Astrocyte (in vitro differentiated cells and primary cell): ENCODE data around the gene SPACA4. TPM values are rescaled to one million over a fixed set of nuclear protein-coding genes. Genes with fewer than 3 reads are reported as not detected.

Experiments used
- DNase-seq: peaks from one replicate; pipeline ENCODE4 v3.0.0-alpha.2; 2010; ENCODE audit warnings: low read depth
- FAIRE-seq: peaks from 2 replicates; lab custom pipeline; 2011; peaks lifted over from hg19 to GRCh38; lab: Jason Lieb, UNC
- H2AFZ ChIP-seq: 2 replicates; pipeline ENCODE4 v1.6.0; 2012; ENCODE audit warnings: low read depth, low read length, inconsistent platforms
- H3K27ac ChIP-seq: 2 replicates; pipeline ENCODE4 v1.5.1; 2011; ENCODE audit warnings: low read depth, low read length, inconsistent platforms
- H3K27me3 ChIP-seq: 2 replicates; pipeline ENCODE4 v1.6.0; 2011; ENCODE audit warnings: low read length, inconsistent platforms; ENCODE audit not compliant: insufficient read depth
- H3K36me3 ChIP-seq: 2 replicates; pipeline ENCODE4 v1.5.1; 2011; ENCODE audit warnings: low read length, inconsistent platforms; ENCODE audit not compliant: insufficient read depth
- H3K4me1 ChIP-seq: 2 replicates; pipeline ENCODE4 v1.5.1; 2011; ENCODE audit warnings: low read length, inconsistent platforms; ENCODE audit not compliant: insufficient read depth
- H3K4me2 ChIP-seq: 2 replicates; pipeline ENCODE4 v1.6.0; 2012; ENCODE audit warnings: low read length, inconsistent platforms
- H3K4me3 ChIP-seq: 2 replicates; pipeline ENCODE4 v1.5.1; 2011; ENCODE audit warnings: low read depth, mild to moderate bottlenecking, low read length, inconsistent platforms; ENCODE audit not compliant: insufficient read depth
- H3K79me2 ChIP-seq: 2 replicates; pipeline ENCODE4 v1.6.0; 2012; ENCODE audit warnings: mild to moderate bottlenecking, low read length, inconsistent platforms; ENCODE audit not compliant: insufficient read depth
- H3K9ac ChIP-seq: 2 replicates; pipeline ENCODE4 v1.6.0; 2012; ENCODE audit warnings: mild to moderate bottlenecking, low read length, inconsistent platforms
- H3K9me3 ChIP-seq: 2 replicates; pipeline ENCODE4 v1.5.1; 2012; ENCODE audit warnings: low read depth, mild to moderate bottlenecking, low read length, inconsistent platforms; ENCODE audit not compliant: insufficient read depth
- H4K20me1 ChIP-seq: 2 replicates; pipeline ENCODE4 v1.6.0; 2012; ENCODE audit warnings: low read length, inconsistent platforms; ENCODE audit not compliant: insufficient read depth
- H3K27ac Mint-ChIP-seq: one replicate; pipeline ENCODE4 v1.8.0; 2021; ENCODE audit warnings: mild to moderate bottlenecking, mixed read lengths; ENCODE audit not compliant: unreplicated experiment
- H3K27me3 Mint-ChIP-seq: one replicate; pipeline ENCODE4 v1.8.0; 2021; ENCODE audit warnings: low read depth, mixed read lengths; ENCODE audit not compliant: unreplicated experiment
- H3K36me3 Mint-ChIP-seq: one replicate; pipeline ENCODE4 v1.8.0; 2021; ENCODE audit warnings: low read depth, mixed read lengths; ENCODE audit not compliant: unreplicated experiment
- H3K4me1 Mint-ChIP-seq: one replicate; pipeline ENCODE4 v1.8.0; 2021; ENCODE audit warnings: low read depth, mixed read lengths; ENCODE audit not compliant: unreplicated experiment
- H3K4me3 Mint-ChIP-seq: one replicate; pipeline ENCODE4 v1.8.0; 2021; ENCODE audit warnings: mild to moderate bottlenecking, moderate library complexity, mixed read lengths; ENCODE audit not compliant: unreplicated experiment
- H3K9me3 Mint-ChIP-seq: one replicate; pipeline ENCODE4 v1.8.0; 2021; ENCODE audit warnings: mild to moderate bottlenecking, mixed read lengths; ENCODE audit not compliant: unreplicated experiment
- CTCF ChIP-seq: IDR thresholded peaks from 2 replicates; pipeline ENCODE4 v1.5.1; 2011; ENCODE audit warnings: low read depth, mild to moderate bottlenecking, inconsistent platforms, low read length, moderate library complexity; ENCODE audit not compliant: insufficient read depth
- EZH2 ChIP-seq: IDR thresholded peaks from 2 replicates; pipeline ENCODE4 v1.6.1; 2012; ENCODE audit warnings: mild to moderate bottlenecking, low read length, inconsistent platforms; ENCODE audit not compliant: insufficient read depth
- total RNA-seq: library from RNA; stranded (reverse); gene quantifications from 2 replicates; pipeline ENCODE4 v1.2.1, GENCODE V29; 2021

Gene SPACA4
- total RNA-seq, 1 donor from 2014 or later, result not detected

- peak within 1 kb of the TSS; percentile 66 for H3K27ac Mint-ChIP-seq
- H3K4me1 ChIP-seq, result peaks cover 19% of the 10 kb centered on the region
- no peaks in the 10 kb centered on the region for H3K9me3 ChIP-seq
- no peaks in the 10 kb centered on the region for H4K20me1 ChIP-seq
- no peak within 1 kb of the TSS for H3K27ac ChIP-seq
- peak; percentile 36 for TF ChIP-seq CTCF
- no peak for TF ChIP-seq EZH2
- H3K27me3 Mint-ChIP-seq, result peaks cover 2% of the 10 kb centered on the region
- H3K36me3 ChIP-seq, result no peaks in the 10 kb centered on the region
- H3K4me2 ChIP-seq, result peak within 1 kb of the TSS; percentile 98
- H3K36me3 Mint-ChIP-seq, result peaks cover 2% of the 10 kb centered on the region
- H3K9me3 Mint-ChIP-seq, result no peaks in the 10 kb centered on the region
- H3K79me2 ChIP-seq, result no peaks in the 10 kb centered on the region
- FAIRE-seq (no peak), DNase-seq (no peak)
- peaks cover 4% of the 10 kb centered on the region for H3K4me1 Mint-ChIP-seq
- H3K9ac ChIP-seq, result peak within 1 kb of the TSS; percentile 74
- no peaks in the 10 kb centered on the region for H3K27me3 ChIP-seq
- peak within 1 kb of the TSS; percentile 32 for H3K4me3 ChIP-seq
- H2AFZ ChIP-seq, result peak within 1 kb of the TSS; percentile 86
- peak within 1 kb of the TSS; percentile 85 for H3K4me3 Mint-ChIP-seq
Observed at GRCh38 chr19:48646001-48646721, 39.6 kb downstream of the SPACA4 start, which contains the start of gene CA11. Gene CA11 (minus strand): TSS chr19:48646187. CDS start chr19:48645632, 555 bp downstream.

- TF ChIP-seq CTCF (no peak), EZH2 (no peak)
- Histone ChIP-seq H3K4me2 (peak overlapping the region; percentile 98), H3K9me3 (no peaks in the 10 kb centered on the region), H3K27me3 (no peaks in the 10 kb centered on the region), H3K4me3 (no peak overlapping the region), H3K4me1 (peaks cover 19% of the 10 kb centered on the region), H3K27ac (no peak overlapping the region), H3K79me2 (no peaks in the 10 kb centered on the region), H4K20me1 (no peaks in the 10 kb centered on the region), H2AFZ (peak overlapping the region; percentile 86), H3K36me3 (no peaks in the 10 kb centered on the region), H3K9ac (no peak overlapping the region)
- peaks cover 2% of the 10 kb centered on the region for H3K27me3 Mint-ChIP-seq
- FAIRE-seq (no peak), DNase-seq (peak; percentile 56)
- H3K9me3 Mint-ChIP-seq, result no peaks in the 10 kb centered on the region
- no peak overlapping the region for H3K27ac Mint-ChIP-seq
- H3K36me3 Mint-ChIP-seq, result peaks cover 2% of the 10 kb centered on the region
- peak overlapping the region; percentile 30 for H3K4me3 Mint-ChIP-seq
- peaks cover 4% of the 10 kb centered on the region for H3K4me1 Mint-ChIP-seq
Observed at GRCh38 chr19:48646722-48647216, 40.2 kb downstream of the SPACA4 start.

- DNase-seq, result no peak
- Mint-ChIP-seq H3K4me1 (peaks cover 4% of the 10 kb centered on the region), H3K9me3 (no peaks in the 10 kb centered on the region), H3K27ac (no peak overlapping the region), H3K36me3 (no peaks in the 10 kb centered on the region), H3K27me3 (no peaks in the 10 kb centered on the region), H3K4me3 (no peak overlapping the region)
- no peak overlapping the region for H3K4me3 ChIP-seq
- no peaks in the 10 kb centered on the region for H3K36me3 ChIP-seq
- H3K27me3 ChIP-seq, result no peaks in the 10 kb centered on the region
- no peaks in the 10 kb centered on the region for H4K20me1 ChIP-seq
- H3K9ac ChIP-seq, result no peak overlapping the region
- peaks cover 19% of the 10 kb centered on the region for H3K4me1 ChIP-seq
- no peak for FAIRE-seq
- H3K27ac ChIP-seq, result no peak overlapping the region
- TF ChIP-seq CTCF (no peak), EZH2 (no peak)
- H2AFZ ChIP-seq, result no peak overlapping the region
- H3K9me3 ChIP-seq, result no peaks in the 10 kb centered on the region
- H3K79me2 ChIP-seq, result no peaks in the 10 kb centered on the region
- no peak overlapping the region for H3K4me2 ChIP-seq
Observed at GRCh38 chr19:48648134-48648533, 41.6 kb downstream of the SPACA4 start.
